ENCODE results near the gene AKT2.

The AKT2 gene

GRCh38 chr19:40247735-40248262 is 37.3 kb downstream of the AKT2 start:
- no peaks in the 10 kb centered on the region for H3K36me3 ChIP-seq (ENCODE audit: low read length)
- no peak overlapping the region for H3K4me3 ChIP-seq (ENCODE audit: insufficient read depth, low read length, poor library complexity, severe bottlenecking)

GRCh38 chr19:40247178-40247577 is 38.0 kb downstream of the AKT2 start:
- Histone ChIP-seq H3F3A (ENCODE audit: insufficient read depth) (no peaks in the 10 kb centered on the region), H3K4me3 (ENCODE audit: insufficient read depth, low read length, poor library complexity, severe bottlenecking) (no peak overlapping the region), H4K20me1 (ENCODE audit: low read depth, low read length) (no peaks in the 10 kb centered on the region), H3K9ac (ENCODE audit: low read length) (no peak overlapping the region), H3K79me2 (ENCODE audit: insufficient read depth, low read length) (peaks cover 10% of the 10 kb centered on the region; the same call in 1 of the 2 replicates), H3K9me3 (ENCODE audit: insufficient read depth, low read length) (no peaks in the 10 kb centered on the region), H3K9me2 (replicated peaks; ENCODE audit: insufficient read depth, low read length) (no peaks in the 10 kb centered on the region), H3K27me3 (ENCODE audit: low read length) (no peaks in the 10 kb centered on the region), H3K27ac (ENCODE audit: low read depth, low read length) (no peak overlapping the region), H3K36me3 (ENCODE audit: low read length) (no peaks in the 10 kb centered on the region), H3K4me2 (ENCODE audit: low read depth, low read length, poor library complexity, severe bottlenecking) (no peak overlapping the region), H2AFZ (ENCODE audit: low read depth, low read length, severe bottlenecking) (no peak overlapping the region)
- TF ChIP-seq EZH2phosphoT487 (conservative IDR thresholded peaks at IDR 0.05; ENCODE audit: low read length), result no peak
- TF ChIP-seq CTCF (IDR thresholded peaks at IDR 0.05; ENCODE audit: insufficient read depth, low read length, poor library complexity, severe bottlenecking), result no peak

More at GRCh38 chr19:40247735-40248262, 37.3 kb downstream of the AKT2 start:
- no peaks in the 10 kb centered on the region for H3K9me2 ChIP-seq (replicated peaks; ENCODE audit: insufficient read depth, low read length)
- H3K79me2 ChIP-seq (ENCODE audit: insufficient read depth, low read length), result peaks cover 14% of the 10 kb centered on the region; the same call in 1 of the 2 replicates
- H4K20me1 ChIP-seq (ENCODE audit: low read depth, low read length), result no peaks in the 10 kb centered on the region
- H2AFZ ChIP-seq (ENCODE audit: low read depth, low read length, severe bottlenecking), result no peak overlapping the region
- H3K9me3 ChIP-seq (ENCODE audit: insufficient read depth, low read length), result no peaks in the 10 kb centered on the region
- H3K27ac ChIP-seq (ENCODE audit: low read depth, low read length), result no peak overlapping the region
- no peak overlapping the region for H3K4me2 ChIP-seq (ENCODE audit: low read depth, low read length, poor library complexity, severe bottlenecking)
- no peak for TF ChIP-seq CTCF (IDR thresholded peaks at IDR 0.05; ENCODE audit: insufficient read depth, low read length, poor library complexity, severe bottlenecking)
- no peak for TF ChIP-seq EZH2phosphoT487 (conservative IDR thresholded peaks at IDR 0.05; ENCODE audit: low read length)
- H3F3A ChIP-seq (ENCODE audit: insufficient read depth), result no peaks in the 10 kb centered on the region
- no peak overlapping the region for H3K9ac ChIP-seq (ENCODE audit: low read length)
- H3K27me3 ChIP-seq (ENCODE audit: low read length), result no peaks in the 10 kb centered on the region

GRCh38 chr19:40246292-40247073 is 38.7 kb downstream of the AKT2 start:
- Histone ChIP-seq H3F3A (ENCODE audit: insufficient read depth) (no peaks in the 10 kb centered on the region), H3K9me3 (ENCODE audit: insufficient read depth, low read length) (no peaks in the 10 kb centered on the region), H3K27me3 (ENCODE audit: low read length) (no peaks in the 10 kb centered on the region), H3K4me2 (ENCODE audit: low read depth, low read length, poor library complexity, severe bottlenecking) (no peak overlapping the region), H3K36me3 (ENCODE audit: low read length) (no peaks in the 10 kb centered on the region), H3K9ac (ENCODE audit: low read length) (no peak overlapping the region), H3K4me3 (ENCODE audit: insufficient read depth, low read length, poor library complexity, severe bottlenecking) (no peak overlapping the region), H3K79me2 (ENCODE audit: insufficient read depth, low read length) (peaks cover 8% of the 10 kb centered on the region; the same call in 1 of the 2 replicates), H3K9me2 (replicated peaks; ENCODE audit: insufficient read depth, low read length) (no peaks in the 10 kb centered on the region), H3K27ac (ENCODE audit: low read depth, low read length) (no peak overlapping the region), H2AFZ (ENCODE audit: low read depth, low read length, severe bottlenecking) (no peak overlapping the region), H4K20me1 (ENCODE audit: low read depth, low read length) (no peaks in the 10 kb centered on the region)
- TF ChIP-seq EZH2phosphoT487 (conservative IDR thresholded peaks at IDR 0.05; ENCODE audit: low read length) (no peak), CTCF (IDR thresholded peaks at IDR 0.05; ENCODE audit: insufficient read depth, low read length, poor library complexity, severe bottlenecking) (no peak)

Data from SU-DHL-6 (cell line).